Hindlimb muscle (tissue), 1 donor: ENCODE results near the gene EPHB1. TPM values are rescaled to one million over a fixed set of nuclear protein-coding genes. Genes with fewer than 3 reads are reported as not detected.

Experiments
- DNase-seq: peaks from one replicate; pipeline ENCODE4 v3.0.0-alpha.2; 2013
- polyA plus RNA-seq: library from polyadenylated mRNA; unstranded; fragments of 120-200 nt; gene quantifications from one replicate; pipeline ENCODE4 v1.2.1, GENCODE V29; 2013; ENCODE audit not compliant: insufficient read length

Gene EPHB1
- polyA plus RNA-seq, 1 donor, result 61.0 TPM

DNA sequence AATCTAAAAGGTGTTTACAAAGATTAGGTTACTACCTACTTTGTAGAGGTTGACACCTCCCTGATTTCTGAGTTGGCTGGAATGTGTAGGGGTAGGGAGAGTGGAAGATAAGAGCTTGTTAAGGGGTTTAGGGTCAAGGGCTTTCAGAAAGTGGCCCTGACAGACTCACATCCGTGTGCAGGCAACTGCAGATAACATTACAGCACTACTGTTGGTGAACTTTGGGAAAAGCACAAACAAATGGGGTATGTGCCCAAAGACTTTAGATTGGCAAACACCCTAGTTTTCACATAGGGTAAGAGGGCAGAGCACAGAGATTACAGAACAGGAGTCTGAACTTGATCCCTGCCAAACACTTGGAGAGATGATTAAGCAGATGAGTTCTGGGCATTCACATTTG lies 375.7 kb downstream of the EPHB1 start:
- no peak for DNase-seq

DNA sequence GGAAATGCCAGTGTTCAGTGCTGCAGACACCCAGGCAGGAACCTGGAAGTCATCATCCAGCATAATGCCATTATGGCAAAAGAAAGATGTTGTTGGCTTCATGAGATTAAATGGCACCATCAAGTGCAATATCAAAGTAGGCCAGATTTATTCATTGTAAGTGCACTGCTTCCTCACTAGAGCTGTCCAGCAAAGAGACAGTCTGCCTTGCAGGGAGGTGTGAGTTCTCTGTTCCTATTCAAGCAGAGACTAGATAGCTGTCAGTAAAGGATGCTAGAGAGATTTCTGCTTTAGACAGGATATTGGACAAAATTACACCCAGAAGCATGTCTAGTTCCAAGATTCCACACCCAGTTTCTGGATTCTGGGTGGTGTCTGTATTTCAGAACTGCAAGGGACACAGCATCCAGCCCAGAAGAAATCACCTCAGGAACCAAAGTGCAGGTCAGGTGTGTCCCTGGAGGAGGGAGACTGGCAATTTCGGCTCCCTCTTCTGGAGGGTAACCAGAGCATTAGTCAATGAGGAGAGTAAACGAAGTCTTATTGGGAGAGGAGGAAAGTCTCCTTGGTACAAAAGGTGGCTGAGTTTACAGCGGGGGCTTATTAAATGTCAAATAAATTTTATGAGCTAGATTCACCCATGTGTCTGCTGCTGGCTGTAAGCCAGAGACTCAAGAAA lies 377.3 kb downstream of the EPHB1 start:
- DNase-seq, result no peak

DNA sequence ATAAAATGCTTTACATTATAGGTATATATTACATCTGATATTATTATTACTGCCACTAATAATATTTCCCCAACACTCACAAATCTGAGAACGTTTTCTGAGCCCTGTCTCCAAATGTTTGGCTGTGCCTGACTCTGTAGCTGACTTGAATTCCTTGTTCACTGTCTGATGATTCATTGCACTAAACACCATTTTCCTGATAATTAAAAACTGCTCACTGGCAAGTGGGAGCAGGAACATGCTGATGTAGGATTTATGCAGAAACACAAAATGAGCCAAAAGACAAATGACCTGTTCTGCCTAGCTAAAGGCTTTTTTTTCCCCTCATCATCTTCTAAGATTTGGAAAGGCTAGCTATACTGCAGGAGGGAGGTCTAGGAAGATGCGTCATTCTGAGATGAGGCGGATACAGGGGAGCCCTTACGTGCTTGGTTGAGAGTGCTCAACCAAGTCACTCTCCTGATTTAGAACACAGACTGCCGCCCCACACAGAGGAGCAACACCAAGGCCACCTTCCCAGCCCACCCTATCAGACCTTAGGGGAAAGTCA lies 380.7 kb downstream of the EPHB1 start:
- no peak for DNase-seq

DNA sequence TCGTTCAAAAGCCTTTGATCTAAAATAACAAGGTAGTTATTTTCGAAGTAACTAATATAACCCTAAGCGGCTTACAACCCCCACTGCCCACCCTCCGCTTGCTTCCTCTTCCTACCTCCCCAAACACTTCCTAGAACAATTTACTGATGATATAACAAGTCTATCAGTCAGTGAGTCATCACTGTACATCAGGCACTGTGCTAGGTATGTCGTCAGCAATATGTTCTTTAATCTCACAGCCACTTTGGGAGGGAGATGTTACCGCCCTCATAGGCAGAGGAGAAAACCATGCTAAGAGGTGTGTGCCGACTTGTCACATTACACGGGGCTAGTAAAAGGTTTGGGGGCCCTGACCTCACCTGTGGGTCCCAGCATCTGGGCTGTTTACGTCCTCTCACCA lies 381.8 kb downstream of the EPHB1 start:
- DNase-seq, result no peak

DNA sequence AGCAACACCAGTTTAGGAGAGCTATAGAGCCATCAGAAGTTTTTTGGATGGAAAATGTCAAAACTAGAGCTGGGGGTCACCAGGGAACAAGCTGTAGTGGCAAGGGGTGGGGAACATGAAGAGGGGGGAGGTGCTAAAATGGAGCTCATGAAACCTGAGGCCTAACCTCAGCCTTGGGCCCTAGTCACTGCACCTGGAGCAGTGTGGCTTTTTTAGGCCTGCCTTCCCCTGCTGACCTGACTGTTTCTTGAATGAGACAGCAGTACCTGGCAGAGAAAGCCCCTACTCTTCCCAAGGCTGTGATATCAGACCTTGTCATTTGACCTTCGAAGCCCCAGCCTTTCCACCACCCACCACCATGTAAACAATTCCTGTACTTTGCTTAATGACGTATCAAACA lies 383.5 kb downstream of the EPHB1 start:
- DNase-seq, result no peak

DNA sequence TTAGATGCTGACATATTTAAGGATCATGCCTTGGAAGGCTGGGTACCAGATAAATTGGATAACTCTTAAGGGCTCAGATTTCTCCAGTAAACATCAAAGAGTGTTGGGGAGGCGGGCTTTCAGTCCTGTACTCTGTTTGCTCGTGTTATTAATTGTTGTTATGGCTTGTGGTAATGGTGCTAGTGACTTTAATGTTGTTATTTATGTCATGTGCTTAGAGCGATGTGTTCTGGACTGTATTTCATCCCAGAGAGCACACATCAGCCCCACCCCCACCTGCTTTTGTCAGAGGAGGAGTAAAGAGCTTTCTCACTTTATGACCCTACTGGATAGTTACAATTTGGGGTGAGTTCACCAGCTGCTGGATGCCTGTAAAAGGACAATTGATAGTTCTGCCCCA lies 386.3 kb downstream of the EPHB1 start:
- no peak for DNase-seq

DNA sequence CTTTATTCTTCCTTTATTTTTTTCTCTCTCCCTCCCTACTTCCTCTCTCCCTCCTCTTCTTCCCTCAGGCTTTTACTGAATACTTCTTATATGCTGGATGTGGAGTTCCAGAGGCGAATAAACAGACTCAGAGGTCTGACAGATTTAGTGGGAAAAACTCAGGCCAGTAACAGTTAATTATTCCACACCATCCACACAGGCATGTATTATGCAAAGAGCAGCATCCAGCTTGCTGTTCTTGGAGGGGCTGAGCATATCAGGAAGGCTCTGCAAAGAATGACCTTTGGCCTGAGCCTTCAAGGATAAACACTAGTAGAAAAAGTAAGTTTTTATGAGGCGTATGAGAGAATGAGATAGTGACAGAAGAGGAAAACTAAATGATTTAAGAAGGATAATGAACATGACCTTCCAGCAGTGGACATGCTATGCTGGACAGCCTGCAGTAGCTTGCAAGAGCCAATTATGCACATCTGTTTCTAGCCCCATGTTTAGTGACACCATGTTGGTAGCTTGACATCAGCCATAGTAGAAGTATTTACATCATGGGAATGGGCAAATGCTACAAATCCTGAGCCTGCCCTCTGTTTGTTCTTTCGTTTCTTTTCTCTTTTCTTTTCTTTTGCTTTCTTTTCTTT lies 387.4 kb downstream of the EPHB1 start:
- DNase-seq, result no peak

DNA sequence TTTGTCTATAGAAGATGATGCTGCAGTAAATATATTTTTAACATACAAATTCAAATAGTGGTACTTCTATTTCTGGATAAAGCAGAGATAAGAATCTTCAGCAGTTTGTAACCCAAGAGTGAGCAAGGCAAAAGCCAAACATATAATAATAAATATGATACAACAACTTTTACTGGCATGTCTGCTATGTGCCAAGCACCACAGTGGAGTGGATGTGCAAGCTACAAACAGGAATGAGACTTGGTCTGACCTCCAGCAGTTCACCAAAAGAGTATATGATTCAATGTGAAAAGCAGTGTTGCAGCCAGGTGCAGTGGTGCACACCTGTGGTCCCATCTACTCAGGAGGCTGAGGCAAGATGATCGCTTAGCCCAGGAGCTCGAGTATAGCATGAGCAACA lies 395.6 kb downstream of the EPHB1 start:
- DNase-seq, result no peak

DNA sequence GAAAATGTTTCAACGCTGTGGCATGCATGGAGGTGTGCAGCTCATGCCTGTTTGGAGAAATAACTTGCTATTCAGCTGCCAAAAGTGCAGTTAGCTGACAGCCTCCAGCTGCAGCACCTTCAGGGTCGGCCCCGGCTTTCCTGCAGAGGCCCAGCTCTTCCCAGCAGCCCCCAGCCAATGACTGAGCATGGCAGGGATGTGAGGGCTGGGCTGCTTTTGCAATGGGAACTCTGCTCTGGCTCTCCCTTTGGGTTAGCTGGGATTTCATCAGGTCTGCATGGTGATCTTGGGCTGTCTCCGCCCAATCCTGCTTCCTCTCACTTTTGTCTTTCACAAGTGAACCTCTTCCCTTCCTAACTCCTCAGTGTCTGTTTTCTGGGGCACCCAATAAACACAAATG lies 396.6 kb downstream of the EPHB1 start:
- no peak for DNase-seq

DNA sequence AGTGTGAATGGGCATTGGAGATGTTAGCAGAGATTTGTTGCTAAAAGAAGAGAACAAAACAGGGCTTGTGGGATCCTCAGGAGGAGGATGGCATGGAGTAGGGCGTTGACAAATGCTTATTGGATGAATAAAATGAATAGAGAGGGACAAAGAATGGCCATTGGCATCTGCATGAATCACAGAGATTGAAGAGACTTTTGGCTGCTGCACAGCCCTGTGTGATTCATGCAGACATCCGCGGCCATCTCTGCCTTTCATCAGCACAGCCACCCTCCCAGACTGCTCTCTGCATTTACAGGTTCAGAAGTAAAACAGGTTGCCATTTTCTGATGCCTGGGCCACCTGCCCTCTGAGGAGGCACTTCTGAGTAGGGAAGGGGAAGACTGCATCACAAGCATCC lies 397.9 kb downstream of the EPHB1 start:
- no peak for DNase-seq

DNA sequence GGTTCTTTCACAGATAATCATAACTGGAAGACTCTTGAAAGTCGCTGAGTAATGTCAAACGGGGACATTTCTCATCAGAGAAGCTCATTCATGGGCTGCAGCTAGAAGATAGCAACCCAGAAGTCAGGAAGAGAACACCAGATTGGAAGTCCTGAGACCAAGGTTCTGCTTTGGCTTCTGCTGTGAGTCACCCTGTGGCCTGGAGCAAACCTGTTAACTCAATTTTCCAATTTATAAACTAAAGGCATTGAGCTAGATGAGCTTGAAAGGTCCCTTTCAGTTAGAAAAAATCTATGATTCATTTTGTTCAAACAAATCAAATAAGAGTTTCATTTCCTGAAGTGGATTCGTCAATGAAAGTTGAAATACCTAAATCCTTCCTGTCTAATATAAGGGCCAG lies 402.2 kb downstream of the EPHB1 start:
- DNase-seq, result no peak

DNA sequence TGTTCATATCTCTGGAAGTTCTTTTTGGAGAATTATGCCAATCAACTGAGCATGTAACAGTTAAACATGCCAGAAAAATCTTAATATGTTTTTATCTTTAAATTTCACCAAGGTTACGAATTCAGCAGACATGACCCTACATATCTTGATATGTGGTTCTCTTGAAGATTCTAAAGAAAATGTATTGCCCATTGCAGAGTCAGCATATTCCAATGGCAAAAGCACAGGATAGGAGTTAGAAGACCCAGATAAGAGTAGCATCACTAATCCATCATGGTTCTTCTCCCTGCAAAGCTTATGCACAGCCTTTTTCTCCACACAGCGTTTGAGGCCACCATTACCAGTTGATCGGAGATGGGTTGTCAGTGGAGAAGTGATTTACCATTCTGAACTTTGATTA lies 402.8 kb downstream of the EPHB1 start:
- no peak for DNase-seq

DNA sequence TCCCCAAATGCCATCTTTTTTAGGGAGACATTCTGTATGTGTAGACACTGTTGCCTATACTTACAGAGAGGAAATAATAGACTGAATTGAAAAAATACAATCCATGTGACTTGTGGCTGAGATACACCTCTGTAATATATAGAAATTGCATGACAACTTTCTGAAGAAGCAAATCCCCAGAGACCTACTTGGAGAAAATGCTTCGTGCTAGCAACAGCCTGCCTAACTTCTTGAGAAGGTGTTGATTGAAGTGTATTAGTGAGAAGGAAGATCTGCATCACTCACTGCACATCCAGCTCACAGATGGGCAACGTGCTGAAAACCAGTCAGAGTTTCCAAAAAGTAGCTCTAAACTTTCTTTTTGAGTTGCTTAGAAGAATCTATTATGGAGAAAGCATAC lies 404.1 kb downstream of the EPHB1 start:
- no peak for DNase-seq

DNA sequence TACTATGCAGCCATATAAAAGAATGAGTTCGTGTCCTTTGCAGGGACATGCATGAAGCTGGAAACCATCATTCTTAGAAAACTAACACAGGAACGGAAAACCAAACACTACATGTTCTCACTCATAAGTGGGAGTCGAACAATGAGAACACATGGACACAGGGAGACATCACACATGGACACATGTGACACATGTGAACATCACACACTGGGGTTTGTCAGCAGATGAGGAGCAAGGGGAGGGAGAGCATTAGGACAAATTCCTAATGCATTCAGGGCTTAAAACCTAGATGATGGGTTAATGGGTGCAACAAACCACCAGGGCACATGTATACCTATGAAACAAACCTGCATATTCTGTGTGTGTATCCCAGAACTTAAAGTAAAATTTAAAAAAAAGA lies 408.0 kb downstream of the EPHB1 start:
- no peak for DNase-seq

DNA sequence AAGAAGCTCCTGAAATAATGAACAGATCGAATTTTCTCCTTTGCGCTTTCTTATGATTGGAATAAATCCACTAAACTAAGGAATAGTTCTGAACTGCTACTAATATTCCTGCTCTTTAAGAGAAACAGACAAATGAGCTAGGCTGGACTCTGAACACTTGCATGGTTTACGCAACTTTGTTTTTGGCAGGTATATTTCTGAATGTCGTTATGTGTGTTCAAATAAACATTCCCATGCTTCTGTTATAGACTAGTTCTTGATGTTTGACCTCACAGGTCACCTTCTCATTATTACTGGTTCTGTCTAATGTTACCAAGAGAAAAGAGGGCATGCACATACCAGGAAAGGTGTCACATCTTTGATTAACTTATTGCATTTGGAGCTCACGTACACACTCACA lies 418.2 kb downstream of the EPHB1 start:
- DNase-seq, result no peak

DNA sequence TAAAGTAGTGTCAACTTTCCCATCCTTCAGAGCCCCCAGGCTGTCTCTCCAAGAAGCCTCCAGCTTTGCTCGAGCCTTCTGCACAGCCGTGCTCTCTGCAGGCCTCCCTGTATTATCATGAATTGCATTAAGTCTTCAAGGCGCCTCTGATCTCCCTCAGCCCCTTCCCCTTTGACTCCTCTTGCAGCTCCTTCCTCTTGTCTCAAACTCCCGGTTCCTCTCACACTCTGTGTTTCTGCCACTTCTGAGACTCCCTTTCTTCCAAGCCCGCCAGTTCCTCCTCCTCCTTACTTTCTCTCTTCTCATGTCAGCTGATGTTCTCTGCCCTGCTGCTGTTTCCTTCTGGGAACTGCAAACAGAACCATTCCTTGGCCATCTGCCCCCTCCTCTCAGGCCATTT lies 418.8 kb downstream of the EPHB1 start:
- DNase-seq, result no peak

DNA sequence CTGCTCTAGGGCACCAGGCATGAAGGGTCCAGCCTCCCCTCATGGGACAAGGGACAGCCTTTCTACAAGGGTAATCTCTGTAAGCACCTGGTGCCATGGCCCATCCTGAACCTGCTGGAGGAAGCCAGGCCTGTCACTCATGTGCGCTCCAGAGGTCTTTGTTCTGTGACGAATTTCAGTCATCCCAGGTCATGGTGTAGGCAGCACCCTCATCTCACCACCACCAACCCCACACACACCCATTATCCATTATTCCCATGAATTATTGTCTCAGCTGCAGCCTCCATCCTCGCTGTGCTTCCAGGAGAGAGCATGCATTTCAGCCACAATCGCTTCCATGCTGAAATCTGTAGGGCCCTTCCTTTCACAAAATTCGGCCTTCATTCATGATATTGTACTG lies 419.3 kb downstream of the EPHB1 start:
- no peak for DNase-seq

DNA sequence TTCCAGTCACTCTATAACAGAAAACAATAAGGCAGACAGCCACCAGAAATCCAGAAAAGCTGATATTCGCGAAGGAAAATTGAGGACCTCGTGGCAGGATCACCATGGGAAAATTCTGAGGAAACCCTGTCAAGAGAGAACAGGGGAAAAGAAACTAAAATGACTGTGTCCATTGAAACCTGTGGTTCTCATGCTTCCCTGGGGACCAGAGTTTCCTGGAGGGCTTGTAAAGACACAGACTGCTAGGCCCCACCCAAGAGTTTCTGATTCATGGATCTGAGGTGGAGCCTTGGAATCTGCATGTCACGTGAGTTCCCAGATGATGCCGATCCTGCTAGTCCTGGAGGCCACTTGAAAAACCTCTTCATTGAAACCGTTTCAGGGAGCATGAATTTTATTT lies 420.5 kb downstream of the EPHB1 start:
- DNase-seq, result no peak

DNA sequence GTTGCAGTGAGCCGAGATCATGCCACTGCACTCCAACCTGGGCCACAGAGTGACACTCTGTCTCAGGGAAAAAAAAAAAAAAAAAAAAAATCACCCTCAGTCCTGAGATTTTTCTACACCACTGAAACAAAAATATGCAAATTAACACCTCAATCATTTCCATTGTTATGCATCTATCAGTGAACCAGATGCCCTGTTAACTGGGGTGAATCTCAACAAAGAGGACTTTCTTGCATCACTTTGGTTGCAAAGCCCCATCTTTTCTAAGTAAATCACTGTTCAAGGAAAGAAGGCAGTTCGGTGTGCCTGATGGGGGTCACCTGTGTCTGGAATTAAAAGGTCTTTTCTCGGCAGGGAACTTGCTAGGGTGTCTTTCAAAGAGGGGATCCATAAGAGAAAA lies 421.6 kb downstream of the EPHB1 start:
- DNase-seq, result no peak

DNA sequence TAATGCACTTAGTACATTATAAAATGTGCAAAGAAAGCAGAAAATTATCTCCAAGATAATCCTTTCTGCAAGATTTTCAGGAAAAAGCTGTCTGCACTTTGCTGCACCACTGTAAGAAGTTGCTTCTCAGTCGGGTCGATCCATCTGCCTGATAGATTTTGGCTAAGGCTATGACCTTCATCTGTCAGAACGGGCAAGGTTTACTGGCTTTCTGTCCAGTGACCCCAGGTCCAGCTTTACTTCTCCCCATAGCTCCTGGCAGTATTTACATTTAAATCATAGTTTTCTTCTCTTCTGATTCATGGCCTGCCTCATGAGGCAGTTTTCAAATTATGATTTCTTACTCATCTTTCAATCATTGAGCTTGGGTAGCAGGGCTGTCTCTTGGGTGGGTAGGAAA lies 422.7 kb downstream of the EPHB1 start:
- DNase-seq, result no peak

DNA sequence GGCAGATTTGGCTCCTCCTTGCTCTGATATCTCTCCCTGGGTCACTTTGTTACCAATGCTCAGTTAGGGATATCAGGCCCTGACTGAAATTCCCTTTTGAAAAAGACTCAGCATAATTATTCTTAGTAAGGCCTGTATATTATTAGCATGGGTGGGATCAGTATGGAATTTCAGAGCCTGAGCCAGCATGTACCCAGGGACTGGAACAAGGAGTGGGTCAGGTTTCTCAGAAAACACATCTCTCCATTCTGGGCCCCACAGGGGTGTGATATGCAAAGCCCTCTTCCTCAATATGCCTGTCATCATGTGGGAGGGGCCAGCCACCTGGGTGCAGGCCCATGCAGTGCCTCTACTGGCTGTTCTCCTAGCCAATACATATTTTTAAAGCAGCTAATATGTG lies 423.2 kb downstream of the EPHB1 start:
- no peak for DNase-seq

DNA sequence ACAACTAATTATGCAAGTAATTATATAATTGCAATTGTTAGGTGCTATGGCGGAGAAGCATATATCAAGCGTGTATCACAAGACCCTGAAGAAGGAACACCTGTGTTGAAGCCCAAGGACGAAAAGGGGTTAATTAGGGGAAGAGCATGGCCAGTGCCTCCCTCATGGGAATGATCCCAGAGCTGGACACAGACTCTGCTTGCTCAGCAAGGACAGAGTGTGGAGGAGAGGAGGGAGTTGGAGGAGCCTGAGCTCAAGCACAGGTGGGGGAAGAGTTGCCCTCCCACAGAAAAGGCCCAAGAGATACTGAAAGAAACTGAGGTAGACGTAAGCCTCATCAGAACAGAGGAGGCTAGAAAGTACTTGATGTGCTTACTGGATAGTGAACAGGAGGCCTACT lies 423.7 kb downstream of the EPHB1 start:
- DNase-seq, result no peak

DNA sequence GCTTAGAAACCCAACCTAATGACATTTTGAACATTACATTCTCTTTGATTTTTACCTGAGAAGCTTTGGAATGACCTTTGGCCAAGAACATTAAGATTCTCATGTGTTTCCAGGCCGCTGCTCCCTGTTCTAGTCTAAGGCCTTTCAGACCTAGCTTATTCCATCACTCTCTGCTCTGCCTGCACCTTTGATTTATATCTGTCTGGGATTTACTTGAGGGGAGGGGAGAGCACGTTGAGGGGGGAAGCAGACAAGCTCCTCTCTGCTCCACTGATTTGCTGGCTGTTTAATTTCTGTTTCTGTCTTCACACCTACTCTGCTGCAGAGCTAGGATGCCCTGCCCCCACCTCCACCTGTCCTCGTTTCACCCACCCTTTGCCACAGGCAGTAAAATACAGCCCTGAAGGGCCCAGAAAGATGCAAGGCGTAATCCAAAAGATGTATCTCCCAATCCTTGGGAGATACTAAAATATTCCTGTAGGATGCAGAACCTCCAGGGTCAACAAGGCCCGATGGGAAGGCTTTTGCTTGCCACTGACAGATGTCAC lies 429.8 kb downstream of the EPHB1 start:
- no peak for DNase-seq

DNA sequence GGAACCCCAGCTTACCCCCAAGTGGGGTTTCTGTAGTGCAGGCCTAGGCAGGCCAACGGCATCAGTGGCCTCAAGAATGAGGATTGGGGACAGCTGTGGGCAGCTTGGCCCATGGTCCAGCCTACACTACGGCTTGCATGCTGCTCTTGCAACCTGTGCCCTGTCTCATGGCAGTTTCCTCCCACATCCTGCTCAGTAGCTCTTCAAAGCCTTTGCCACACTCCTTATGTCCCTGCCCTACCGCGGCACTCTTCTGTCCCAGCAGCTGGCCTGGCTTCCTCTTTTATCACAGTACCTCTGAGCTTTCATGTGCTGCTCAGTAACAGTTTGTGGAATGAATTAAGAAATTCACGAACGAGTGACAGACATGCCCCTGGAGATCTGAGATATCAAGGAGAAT lies 431.0 kb downstream of the EPHB1 start:
- DNase-seq, result no peak
